ENCODE data around the gene CADM4. TPM values are rescaled to one million over a fixed set of nuclear protein-coding genes. Genes with fewer than 3 reads are reported as not detected.
A peak's percentile ranks its signal among the peaks of the same experiment; 100 is the strongest.

Gene CADM4
- total and polyA plus RNA-seq, 10 of the 15 experiments (the other 5 are each of a cell fraction or from before 2014, with no cell fraction given) = 0.04 to 0.12 (median 0.08) TPM; not detected in 5

- TF ChIP-seq BCLAF1 (IDR thresholded peaks at IDR 0.05) (no peak), NR2F1 (conservative IDR thresholded peaks at IDR 0.05) (peak; percentile 88), YY1 (IDR thresholded peaks at IDR 0.05; ENCODE audit: low read depth, low read length) (peak; percentile 49; the same call in 1 of the 2 replicates), HCFC1 (IDR thresholded peaks at IDR 0.05; ENCODE audit: low read length) (peak; percentile 85), NR2C1 (IDR thresholded peaks at IDR 0.05) (peak; percentile 73), NRF1 (conservative IDR thresholded peaks at IDR 0.05; ENCODE audit: low read depth, low read length) (peak; percentile 99), NFXL1 (IDR thresholded peaks at IDR 0.05; ENCODE audit: borderline replicate concordance) (no peak), TCF7 (IDR thresholded peaks at IDR 0.05; ENCODE audit: borderline replicate concordance) (no peak), POU2F2 (IDR thresholded peaks at IDR 0.05; ENCODE audit: borderline replicate concordance, low read depth, low read length) (peak; percentile 20; the same call in 1 of the 3 replicates), ATF3 (IDR thresholded peaks at IDR 0.05; ENCODE audit: borderline replicate concordance, extremely low read depth, low read depth, low read length) (peak; percentile 78; the same call in 1 of the 2 replicates), SPI1 (IDR thresholded peaks at IDR 0.05; ENCODE audit: borderline replicate concordance, insufficient read depth, low read depth, low read length) (no peak), NKRF (conservative IDR thresholded peaks at IDR 0.05) (peak; percentile 74), TCF3 (IDR thresholded peaks at IDR 0.05; ENCODE audit: borderline replicate concordance, insufficient read depth, low read depth, low read length) (no peak), NR2C2 (IDR thresholded peaks at IDR 0.05; ENCODE audit: borderline replicate concordance, control insufficient read depth, insufficient read length, low read depth) (no peak), SMAD5 (IDR thresholded peaks at IDR 0.05; ENCODE audit: low read depth) (no peak), PKNOX1 (IDR thresholded peaks at IDR 0.05) (peak; percentile 39), FOXM1 (IDR thresholded peaks at IDR 0.05; ENCODE audit: low read depth, low read length) (no peak), CHD2 (IDR thresholded peaks at IDR 0.05; ENCODE audit: borderline replicate concordance, low read depth, low read length) (0 out of 2 replicates have a peak, but pooled peaks have one; percentile 33), TAF1 (IDR thresholded peaks at IDR 0.05; ENCODE audit: borderline replicate concordance, low read depth, low read length) (peak; percentile 79; the same call in 1 of the 2 replicates), NBN (IDR thresholded peaks at IDR 0.05) (peak; percentile 97), STAT1 (conservative IDR thresholded peaks at IDR 0.05) (peak; percentile 95; the same call in 1 of the 2 replicates), ZBED1 (IDR thresholded peaks at IDR 0.05; ENCODE audit: borderline replicate concordance) (no peak), SIX5 (IDR thresholded peaks at IDR 0.05; ENCODE audit: low read depth, low read length, severe bottlenecking) (peak; percentile 64), RUNX3 (IDR thresholded peaks at IDR 0.05; ENCODE audit: low read length) (peak; percentile 38; the same call in 1 of the 2 replicates), ZNF24 (IDR thresholded peaks at IDR 0.05) (no peak), JUNB (IDR thresholded peaks at IDR 0.05) (no peak)
These were observed 43.4 kb downstream of the CADM4 start, which contains the start of the genes IRGQ and ZNF576 (continued) for GRCh38 chr19:43595999-43596841.
